HG03378 (cell line): ENCODE results near the gene IDI2.
"Not testable (repeated sequence)": the region's sequence is repeated elsewhere in the genome, so short reads cannot be mapped to it uniquely, and the experiment has no call there.

Experiments
- ATAC-seq: cut with Tn5 transposase; IDR thresholded peaks from one replicate; pipeline ENCODE4 v1.9.1; 2021; ENCODE audit warnings: mild to moderate bottlenecking, moderate library complexity; ENCODE audit not compliant: unreplicated experiment

The IDI2 gene

GRCh38 chr10:1025683-1026082 is at the start of gene IDI2:
Gene IDI2, minus strand, starts transcription at chr10:1025859. Its CDS starts 1,136 bp downstream, at chr10:1024723.
- ATAC-seq, result no peak

GRCh38 chr10:1074748-1075308 is 49.2 kb upstream of the IDI2 start:
- no peak for ATAC-seq

GRCh38 chr10:1074052-1074747 is 48.5 kb upstream of the IDI2 start:
- ATAC-seq, result no peak

GRCh38 chr10:1070919-1071318 is 45.3 kb upstream of the IDI2 start:
- no peak for ATAC-seq

- ATAC-seq, result no peak
Measured at GRCh38 chr10:1068380-1069361, 43.0 kb upstream of the IDI2 start.

- not testable (repeated sequence) for ATAC-seq
Measured at GRCh38 chr10:1066734-1067133, 41.1 kb upstream of the IDI2 start.

- no peak for ATAC-seq
Measured at GRCh38 chr10:1064964-1065247, 39.2 kb upstream of the IDI2 start.

- no peak for ATAC-seq
Measured at GRCh38 chr10:1063232-1063865, 37.7 kb upstream of the IDI2 start.

GRCh38 chr10:1061930-1062774 is 36.5 kb upstream of the IDI2 start:
- no peak for ATAC-seq

GRCh38 chr10:1059902-1060301 is 34.2 kb upstream of the IDI2 start:
- ATAC-seq, result no peak

- ATAC-seq, result no peak
Measured at GRCh38 chr10:1058017-1058416, 32.4 kb upstream of the IDI2 start.

- ATAC-seq, result no peak
Measured at GRCh38 chr10:1057106-1057657, 31.5 kb upstream of the IDI2 start.

- peak; percentile 67 for ATAC-seq
Measured at GRCh38 chr10:1056326-1057105, 30.9 kb upstream of the IDI2 start, which contains the start of gene WDR37. Gene WDR37, plus strand, starts transcription at chr10:1056385. Its CDS starts 15,771 bp downstream, at chr10:1072156.

GRCh38 chr10:1054684-1055083 is 29.0 kb upstream of the IDI2 start:
- ATAC-seq, result no peak

- ATAC-seq, result no peak
Measured at GRCh38 chr10:1050554-1050953, 24.9 kb upstream of the IDI2 start.

- ATAC-seq, result no peak
Measured at GRCh38 chr10:1050145-1050544, 24.5 kb upstream of the IDI2 start.

- ATAC-seq, result no peak
Measured at GRCh38 chr10:1049425-1049958, 23.8 kb upstream of the IDI2 start.

GRCh38 chr10:1048732-1049424 is 23.2 kb upstream of the IDI2 start, which contains the start of gene IDI1:
Gene IDI1, minus strand, starts transcription at chr10:1049119. Its CDS starts 116 bp downstream, at chr10:1049003.
- peak; percentile 79 for ATAC-seq
